K562 (cell line): ENCODE results near the gene CTPS1. TPM values are rescaled to one million over a fixed set of nuclear protein-coding genes. Genes with fewer than 3 reads are reported as not detected.

Experiments
- ATAC-seq: fragments of 200-7000 bp; cut with Tn5 transposase; 3 replicates; pipeline ENCODE4 v1.9.1; 2020; ENCODE audit warnings: moderate library complexity
- BruUV-seq: library from RNA; stranded (reverse); fragments of 400-500 nt; replicated peaks from 2 replicates; lab custom pipeline; 2021; lab: Mats Ljungman, UMichigan
- CTCF ChIA-PET: fragments of 300-600 bp; formaldehyde crosslinking; extraction: SDS; loops from one replicate; lab custom pipeline; 2021; ENCODE audit warnings: low intra/inter-chr PET ratio; lab: Yijun Ruan, JAX
- POLR2A ChIA-PET: fragments of 300-600, 350-650 bp; sonication (Branson Sonifier 250); formaldehyde crosslinking; extraction: SDS; loops from one replicate; lab custom pipeline; 2021; ENCODE audit warnings: antibody characterized with exemption, inconsistent platforms; lab: Yijun Ruan, JAX
- DNase-seq, 4 experiments: peaks; one replicate each; pipeline versions ENCODE4 v3.0.0 to v3.0.0-alpha.2; 2011 to 2018; ENCODE audit warnings: low spot score in 3 of 4, mixed read lengths in 3 of 4; ENCODE audit errors: extremely low read depth in 1 of 4
- FAIRE-seq: peaks from 2 replicates; lab custom pipeline; 2011; peaks lifted over from hg19 to GRCh38; lab: Jason Lieb, UNC
- H2AFZ ChIP-seq: 2 replicates; pipeline ENCODE4 v1.6.0; 2011; ENCODE audit warnings: low read depth, low read length, control low read depth, inconsistent platforms
- H3K27ac ChIP-seq: fragments of 200-600 bp; 3 replicates; pipeline ENCODE4 v1.8.0; 2011; ENCODE audit warnings: low read depth, mild to moderate bottlenecking, control low read depth, inconsistent platforms, low read length, moderate library complexity, mixed read lengths; ENCODE audit errors: extremely low read depth
- H3K27me3 ChIP-seq, 2 experiments: fragments of 300-600 bp in 1 of 2; 2 replicates in 1 of 2; 3 replicates in 1 of 2; pipeline versions ENCODE4 v1.6.0 to v1.8.0; 2011; ENCODE audit warnings: inconsistent platforms in 2 of 2, low read length in 2 of 2, mild to moderate bottlenecking in 1 of 2, mixed read lengths in 1 of 2, moderate library complexity in 1 of 2; ENCODE audit not compliant: control insufficient read depth in 2 of 2, insufficient read depth in 2 of 2
- H3K36me3 ChIP-seq: fragments of 300-600 bp; 3 replicates; pipeline ENCODE4 v1.8.0; 2011; ENCODE audit warnings: mild to moderate bottlenecking, low read length, inconsistent platforms; ENCODE audit not compliant: control insufficient read depth, insufficient read depth
- H3K4me1 ChIP-seq, 2 experiments: fragments of 200-600 bp in 1 of 2; replicated peaks in 1 of 2; 2 replicates in 1 of 2; 3 replicates in 1 of 2; pipeline versions ENCODE4 v1.5.1 to v1.8.0; 2011; ENCODE audit warnings: inconsistent platforms in 2 of 2, low read length in 2 of 2, mild to moderate bottlenecking in 1 of 2, mixed read lengths in 1 of 2, moderate library complexity in 1 of 2; ENCODE audit not compliant: control insufficient read depth in 2 of 2, insufficient read depth in 2 of 2
- H3K4me2 ChIP-seq: 2 replicates; pipeline ENCODE4 v1.6.1; 2011; ENCODE audit warnings: low read length, control low read depth, inconsistent platforms, mixed read lengths; ENCODE audit not compliant: insufficient read depth
- H3K4me3 ChIP-seq: fragments of 200-600 bp; sonication (generic), shearing (Covaris generic); 2 replicates; pipeline ENCODE4 v1.5.1; 2016; ENCODE audit warnings: control low read depth, inconsistent platforms
- H3K79me2 ChIP-seq: fragments of 200-600 bp; 3 replicates; pipeline ENCODE4 v1.8.0; 2011; ENCODE audit warnings: low read length, inconsistent platforms; ENCODE audit not compliant: control insufficient read depth, insufficient read depth
- H3K9ac ChIP-seq, 2 experiments: 2 replicates each; pipeline versions ENCODE4 v1.6.0 to v1.6.1; 2011; ENCODE audit warnings: low read depth in 2 of 2, low read length in 2 of 2, control low read depth in 1 of 2, inconsistent platforms in 1 of 2, mild to moderate bottlenecking in 1 of 2, mixed read lengths in 1 of 2; ENCODE audit not compliant: insufficient read depth in 1 of 2
- H3K9me1 ChIP-seq: one replicate; pipeline ENCODE4 v1.6.0; 2011; ENCODE audit warnings: inconsistent platforms, mild to moderate bottlenecking, low read length, moderate library complexity; ENCODE audit not compliant: control insufficient read depth, insufficient read depth
- H3K9me3 ChIP-seq: replicated peaks from 2 replicates; pipeline ENCODE4 v1.5.1; 2011; ENCODE audit warnings: low read depth, low read length, inconsistent platforms; ENCODE audit not compliant: control insufficient read depth, insufficient read depth
- H4K20me1 ChIP-seq: replicated peaks from 2 replicates; pipeline ENCODE4 v1.6.1; 2011; ENCODE audit warnings: low read length, inconsistent platforms, mixed read lengths; ENCODE audit not compliant: control insufficient read depth, insufficient read depth
- CEBPG ChIP-seq, 3 experiments: fragments of 200-800 bp in 1 of 3; sonication (Bioruptor generic) in 1 of 3; sonication (generic) in 1 of 3; formaldehyde crosslinking in 1 of 3; IDR thresholded peaks in 2 of 3; conservative IDR thresholded peaks in 1 of 3; 2 replicates each; pipeline versions ENCODE4 v1.6.1 to v1.8.0; 2016 to 2022; ENCODE audit warnings: missing compliant biosample characterization in 2 of 3, missing genetic modification characterization in 2 of 3, mild to moderate bottlenecking in 1 of 3, missing genetic modification reagents in 1 of 3
- DMBX1 ChIP-seq: fragments of 250-450 bp; sonication (Bioruptor Pico); IDR thresholded peaks from 2 replicates; pipeline ENCODE4 v1.8.0; 2022; ENCODE audit warnings: inconsistent platforms, mild to moderate bottlenecking, moderate library complexity, borderline replicate concordance
- FOXA1 ChIP-seq: fragments of 450-650 bp; IDR thresholded peaks from 2 replicates; pipeline ENCODE4 v1.6.1; 2016; ENCODE audit warnings: mild to moderate bottlenecking, borderline replicate concordance
- HCFC1 ChIP-seq: IDR thresholded peaks from 2 replicates; pipeline ENCODE4 v1.6.1; 2012; ENCODE audit warnings: low read depth, low read length, improper control_type of control experiment
- JUND ChIP-seq, 2 experiments: IDR thresholded peaks; 2 replicates in 1 of 2; 3 replicates in 1 of 2; pipeline ENCODE4 v1.6.1; 2011; ENCODE audit warnings: borderline replicate concordance in 2 of 2, low read depth in 2 of 2, low read length in 2 of 2, improper control_type of control experiment in 1 of 2, missing biosample characterization in 1 of 2, missing genetic modification characterization in 1 of 2, missing genetic modification reagents in 1 of 2
- NR0B1 ChIP-seq: fragments of 450-650 bp; IDR thresholded peaks from one replicate; pipeline ENCODE4 v1.6.1; 2018; ENCODE audit warnings: mild to moderate bottlenecking, moderate library complexity; ENCODE audit not compliant: partially characterized antibody
- NR4A1 ChIP-seq, 2 experiments: fragments of 250-450 bp in 1 of 2; fragments of 450-650 bp in 1 of 2; sonication (Bioruptor Pico) in 1 of 2; IDR thresholded peaks; 2 replicates each; pipeline versions ENCODE4 v1.4.0 to v1.6.1; 2016 to 2020; ENCODE audit warnings: mild to moderate bottlenecking in 2 of 2, missing compliant biosample characterization in 1 of 2, missing genetic modification characterization in 1 of 2, moderate library complexity in 1 of 2
- WGBS: fragments of 100-300 bp; shearing (Covaris generic); methylation state at CpG from one replicate; pipeline ENCODE4 v1.1.6; 2016; ENCODE audit warnings: low coverage, mixed read lengths; ENCODE audit not compliant: insufficient coverage; ENCODE audit errors: missing lambda C conversion rate; 5-methylcytosine and 5-hydroxymethylcytosine counted together
- in situ Hi-C: fragments of 300-500 bp; cut with MboI; formaldehyde crosslinking; loops from 4 replicates; pipeline ENCODE4 v1.15.0; 2018; ENCODE audit warnings: inconsistent platforms, mixed read lengths
- intact Hi-C: fragments of 100-400 bp; cut with micrococcal nuclease; formaldehyde crosslinking; loops from 2 replicates; pipeline ENCODE4 v1.14.2; 2022
- polyA plus RNA-seq, 8 experiments: library from polyadenylated mRNA; depleted of rRNA in 4 of 8; stranded (reverse) in 5 of 8; unstranded in 3 of 8; fragments of >200 nt; fragmentation: Nextera tagmentation in 2 of 8; fragmentation: Illumina TruSeq in 1 of 8; extraction: Ambion mirVana in 2 of 8; extraction: Trizol in 1 of 8; gene quantifications; 2 replicates each; pipeline versions ENCODE4 v1.2.1 to v1.2.3, GENCODE V29; 2011 to 2014; ENCODE audit warnings: inconsistent platforms in 1 of 8, missing spikeins in 1 of 8
- total RNA-seq, 7 experiments: library from RNA; depleted of rRNA in 6 of 7; stranded (reverse); fragments of >200 nt in 6 of 7; fragmentation: Illumina TruSeq in 2 of 7; extraction: Trizol in 2 of 7; gene quantifications; 2 replicates each; pipeline versions ENCODE4 v1.2.1 to v1.2.3, GENCODE V29; 2011 to 2021; ENCODE audit warnings: low replicate concordance in 1 of 7

CTPS1 gene
- total and polyA plus RNA-seq, 9 of the 15 experiments (the other 6 are each of a cell fraction or from before 2014, with no cell fraction given) = 44.4 to 164 (median 87.7) TPM

GRCh38 chr1:40936931-40937339 lies 42.6 kb upstream of the CTPS1 start:
- no peak for DNase-seq
- TF ChIP-seq FOXA1 (no peak), CEBPG (CRISPR knock-in tag; IDR thresholded peaks at IDR 0.05) (no peak), CEBPG (tag; conservative IDR thresholded peaks at IDR 0.05 in 1 of 2, IDR thresholded peaks at IDR 0.05 in 1 of 2) (0 out of 4 replicates have a peak, but pooled peaks of 1 of the 2 experiments have one; percentile 16)
- Histone ChIP-seq H3K9me1 (no peaks in the 10 kb centered on the region), H3K27ac (no peak overlapping the region), H3K9me3 (no peaks in the 10 kb centered on the region), H4K20me1 (no peaks in the 10 kb centered on the region), H3K9ac (no peak overlapping the region), H3K4me2 (no peak overlapping the region), H3K79me2 (no peaks in the 10 kb centered on the region), H2AFZ (no peak overlapping the region), H3K36me3 (no peaks in the 10 kb centered on the region), H3K4me3 (no peak overlapping the region), H3K4me1 (peaks cover 9 to 21% of the 10 kb centered on the region in 2 experiments; a peak in 4 of 5 replicates), H3K27me3 (no peaks in the 10 kb centered on the region; a peak in 1 of 5 replicates)
- BruUV-seq = no TSS peak
- FAIRE-seq = no peak
- intact Hi-C loops (no loop called here), in situ Hi-C loops (no loop called here)
- 48% methylated on average over 5 of the region's 5 CpGs for WGBS
- no peak for ATAC-seq
- ChIA-PET CTCF (no interaction called here), POLR2A (no interaction called here)

GRCh38 chr1:40938393-40938792 lies 41.1 kb upstream of the CTPS1 start:
- WGBS = 80% methylated on average over 6 of the region's 6 CpGs
- no TSS peak for BruUV-seq
- CTCF ChIA-PET = interaction anchor here (0.5 kb wide), 1 partner anchor 19 kb away, joined by 6 read pairs; no protein-coding TSS in a partner anchor
- H3K9ac ChIP-seq = no peak overlapping the region
- in situ Hi-C loops = no loop called here
- no peaks in the 10 kb centered on the region for H3K9me3 ChIP-seq
- no peak overlapping the region for H2AFZ ChIP-seq
- TF ChIP-seq NR0B1 (no peak), JUND (IDR thresholded peaks at IDR 0.05; ENCODE audit: borderline replicate concordance, low read depth, low read length) (no peak), JUND (tag; IDR thresholded peaks at IDR 0.05; ENCODE audit: borderline replicate concordance, low read depth, low read length) (no peak), DMBX1 (peak; percentile 53; the same call in 1 of the 2 replicates), NR4A1 (CRISPR knock-in tag; IDR thresholded peaks at IDR 0.05) (no peak), NR4A1 (tag; IDR thresholded peaks at IDR 0.05) (0 out of 2 replicates have a peak, but pooled peaks have one; percentile 56), HCFC1 (no peak)
- TF ChIP-seq, all 486 proteins: peak for 2
- FAIRE-seq (no peak), DNase-seq (no peak), ATAC-seq (no peak)
- intact Hi-C loops = no loop called here
- Histone ChIP-seq H3K27ac (no peak overlapping the region), H4K20me1 (no peaks in the 10 kb centered on the region), H3K79me2 (no peaks in the 10 kb centered on the region), H3K4me3 (no peak overlapping the region), H3K4me2 (no peak overlapping the region), H3K36me3 (no peaks in the 10 kb centered on the region), H3K27me3 (no peaks in the 10 kb centered on the region; a peak in 1 of 5 replicates), H3K4me1 (peaks cover 9 to 18% of the 10 kb centered on the region in 2 experiments; a peak in 4 of 5 replicates), H3K9me1 (no peaks in the 10 kb centered on the region)
- POLR2A ChIA-PET = interaction anchor here (1.1 to 1.7 kb wide), 2 partner anchors 12 to 76 kb away, joined by 4 to 9 read pairs; partner anchors contain the start of gene CITED4
